Nephron (organoid): ENCODE measurements around the gene EGFR.

Source experiments
- H3K27ac Mint-ChIP-seq, 3 experiments: 2 replicates each; pipeline ENCODE4 v1.8.0; 2020; ENCODE audit warnings: mixed read lengths in 3 of 3, mild to moderate bottlenecking in 2 of 3, moderate library complexity in 1 of 3
- H3K27me3 Mint-ChIP-seq: 2 replicates; pipeline ENCODE4 v1.8.0; 2021; ENCODE audit warnings: low read depth, mild to moderate bottlenecking, moderate library complexity, mixed read lengths
- H3K36me3 Mint-ChIP-seq: 2 replicates; pipeline ENCODE4 v1.8.0; 2020; ENCODE audit warnings: low read depth, mixed read lengths
- H3K4me1 Mint-ChIP-seq: 2 replicates; pipeline ENCODE4 v1.8.0; 2020; ENCODE audit warnings: mixed read lengths
- H3K4me3 Mint-ChIP-seq, 3 experiments: 2 replicates each; pipeline ENCODE4 v1.8.0; 2020; ENCODE audit warnings: mild to moderate bottlenecking in 3 of 3, mixed read lengths in 3 of 3, moderate library complexity in 2 of 3
- H3K9me3 Mint-ChIP-seq: 2 replicates; pipeline ENCODE4 v1.8.0; 2020; ENCODE audit warnings: mixed read lengths
- CTCF ChIP-seq, 3 experiments: fragments of 200-600 bp; sonication (generic); IDR thresholded peaks; one replicate each; pipeline ENCODE4 v1.5.0; 2021; ENCODE audit warnings: antibody characterized with exemption in 3 of 3; ENCODE audit not compliant: unreplicated experiment in 3 of 3

EGFR gene

GRCh38 chr7:55144333-55145317 is 125.8 kb downstream of the EGFR start:
- H3K4me3 Mint-ChIP-seq: no peak overlapping the region
- H3K36me3 Mint-ChIP-seq: peaks cover 51% of the 10 kb centered on the region
- H3K27ac Mint-ChIP-seq: peak overlapping the region; percentile 9 to 98 (median 94)
- H3K27me3 Mint-ChIP-seq: no peaks in the 10 kb centered on the region
- TF ChIP-seq CTCF (IDR thresholded peaks at IDR 0.05; ENCODE audit: unreplicated experiment in 3 of 3): peak in 1 of 3 experiments; percentile 39
- H3K4me1 Mint-ChIP-seq: no peaks in the 10 kb centered on the region
- H3K9me3 Mint-ChIP-seq: no peaks in the 10 kb centered on the region

- H3K36me3 Mint-ChIP-seq: peaks cover 51% of the 10 kb centered on the region
- no peaks in the 10 kb centered on the region for H3K9me3 Mint-ChIP-seq
- no peaks in the 10 kb centered on the region for H3K4me1 Mint-ChIP-seq
- TF ChIP-seq CTCF (IDR thresholded peaks at IDR 0.05; ENCODE audit: unreplicated experiment in 3 of 3): no peak
- H3K27me3 Mint-ChIP-seq: no peaks in the 10 kb centered on the region
- peak overlapping the region in 1 of 3 experiments; percentile 98 for H3K27ac Mint-ChIP-seq
- H3K4me3 Mint-ChIP-seq: no peak overlapping the region
Observed at GRCh38 chr7:55145606-55146005, 126.8 kb downstream of the EGFR start.

- TF ChIP-seq CTCF (IDR thresholded peaks at IDR 0.05; ENCODE audit: unreplicated experiment in 3 of 3): no peak
- H3K4me3 Mint-ChIP-seq: no peak overlapping the region
- peaks cover 57% of the 10 kb centered on the region for H3K36me3 Mint-ChIP-seq
- no peaks in the 10 kb centered on the region for H3K27me3 Mint-ChIP-seq
- H3K27ac Mint-ChIP-seq: no peak overlapping the region
- no peaks in the 10 kb centered on the region for H3K9me3 Mint-ChIP-seq
- no peaks in the 10 kb centered on the region for H3K4me1 Mint-ChIP-seq
Observed at GRCh38 chr7:55147101-55147500, 128.3 kb downstream of the EGFR start.

- Mint-ChIP-seq H3K9me3 (no peaks in the 10 kb centered on the region), H3K27me3 (no peaks in the 10 kb centered on the region), H3K27ac (no peak overlapping the region), H3K36me3 (peaks cover 59% of the 10 kb centered on the region), H3K4me1 (no peaks in the 10 kb centered on the region), H3K4me3 (no peak overlapping the region)
- TF ChIP-seq CTCF (IDR thresholded peaks at IDR 0.05; ENCODE audit: unreplicated experiment in 3 of 3): no peak
Observed at GRCh38 chr7:55147736-55148135, 128.9 kb downstream of the EGFR start.

- no peak overlapping the region for H3K27ac Mint-ChIP-seq
- no peak for TF ChIP-seq CTCF (IDR thresholded peaks at IDR 0.05; ENCODE audit: unreplicated experiment in 3 of 3)
- no peaks in the 10 kb centered on the region for H3K9me3 Mint-ChIP-seq
- H3K27me3 Mint-ChIP-seq: no peaks in the 10 kb centered on the region
- H3K36me3 Mint-ChIP-seq: peaks cover 53% of the 10 kb centered on the region
- no peak overlapping the region for H3K4me3 Mint-ChIP-seq
- no peaks in the 10 kb centered on the region for H3K4me1 Mint-ChIP-seq
Observed at GRCh38 chr7:55148571-55148970, 129.8 kb downstream of the EGFR start.

GRCh38 chr7:55149001-55149400 is 130.2 kb downstream of the EGFR start:
- no peak overlapping the region for H3K4me3 Mint-ChIP-seq
- no peaks in the 10 kb centered on the region for H3K9me3 Mint-ChIP-seq
- no peaks in the 10 kb centered on the region for H3K27me3 Mint-ChIP-seq
- H3K36me3 Mint-ChIP-seq: peaks cover 49% of the 10 kb centered on the region
- TF ChIP-seq CTCF (IDR thresholded peaks at IDR 0.05; ENCODE audit: unreplicated experiment in 3 of 3): no peak
- H3K4me1 Mint-ChIP-seq: no peaks in the 10 kb centered on the region
- no peak overlapping the region for H3K27ac Mint-ChIP-seq
